WTC11 (cell line): Measurements from ENCODE around the gene MAPK11.

Source experiments
- CREM ChIP-seq: sonication (generic); formaldehyde crosslinking; IDR thresholded peaks from 2 replicates; pipeline ENCODE4 v1.8.1; 2022; ENCODE audit warnings: mild to moderate bottlenecking, missing genetic modification reagents, moderate library complexity
- JUN ChIP-seq: sonication (generic); formaldehyde crosslinking; IDR thresholded peaks from 2 replicates; pipeline ENCODE4 v1.8.0; 2023; ENCODE audit warnings: mild to moderate bottlenecking, missing genetic modification reagents
- MYBL2 ChIP-seq: sonication (generic); formaldehyde crosslinking; IDR thresholded peaks from 2 replicates; pipeline ENCODE4 v1.8.1; 2023; ENCODE audit warnings: mild to moderate bottlenecking, moderate library complexity, missing genetic modification reagents
- NFYB ChIP-seq: sonication (generic); formaldehyde crosslinking; conservative IDR thresholded peaks from 2 replicates; pipeline ENCODE4 v1.8.0; 2022; ENCODE audit warnings: low read depth, missing genetic modification reagents
- TF ChIP-seq, protein P1 (sequence below): sonication (generic); formaldehyde crosslinking; IDR thresholded peaks from 2 replicates; pipeline ENCODE4 v1.8.0; 2022; ENCODE audit warnings: mild to moderate bottlenecking, missing genetic modification reagents
- TF ChIP-seq, protein P2 (sequence below): fragments of 200-600 bp; IDR thresholded peaks from 2 replicates; pipeline ENCODE4 v1.8.0; 2022; ENCODE audit warnings: antibody characterized with exemption
- TF ChIP-seq, protein P3 (sequence below): sonication (generic); formaldehyde crosslinking; IDR thresholded peaks from 2 replicates; pipeline ENCODE4 v1.8.1; 2022; ENCODE audit warnings: missing genetic modification reagents, borderline replicate concordance
- TF ChIP-seq, protein P4 (sequence below): sonication (generic); formaldehyde crosslinking; IDR thresholded peaks from 2 replicates; pipeline ENCODE4 v1.8.0; 2023; ENCODE audit warnings: missing genetic modification reagents
- TF ChIP-seq, protein P5 (sequence below): sonication (generic); formaldehyde crosslinking; IDR thresholded peaks from 2 replicates; pipeline ENCODE4 v1.8.1; 2022; ENCODE audit warnings: mild to moderate bottlenecking, moderate library complexity, missing genetic modification reagents
- TF ChIP-seq, protein P6 (sequence below): sonication (generic); formaldehyde crosslinking; IDR thresholded peaks from 2 replicates; pipeline ENCODE4 v1.8.1; 2023; ENCODE audit warnings: mild to moderate bottlenecking, missing genetic modification reagents, moderate library complexity
- TF ChIP-seq, protein P7 (sequence below): sonication (generic); formaldehyde crosslinking; IDR thresholded peaks from 2 replicates; pipeline ENCODE4 v1.8.0; 2022; ENCODE audit warnings: mild to moderate bottlenecking, missing genetic modification reagents

DNA sequence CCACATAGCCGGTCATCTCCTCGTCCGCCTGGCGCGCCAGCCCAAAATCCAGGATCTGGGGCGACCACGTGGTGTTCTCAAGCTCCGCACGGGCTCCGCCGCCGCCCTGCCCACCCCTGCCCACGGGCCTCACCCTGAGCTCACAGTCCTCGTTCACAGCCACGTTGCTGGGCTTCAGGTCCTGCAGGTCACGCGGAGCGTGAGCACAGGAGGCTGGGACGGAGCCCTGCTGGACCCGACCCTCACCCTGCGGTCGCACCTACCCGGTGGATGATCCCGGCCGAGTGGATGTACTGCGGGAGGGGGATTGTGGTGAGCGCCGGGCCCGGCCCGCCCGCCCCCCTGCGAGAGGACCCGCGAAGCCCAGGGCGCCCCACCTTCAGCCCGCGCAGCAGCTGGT lies 3.2 kb downstream of the MAPK11 start:
- TF ChIP-seq, protein P1, sequence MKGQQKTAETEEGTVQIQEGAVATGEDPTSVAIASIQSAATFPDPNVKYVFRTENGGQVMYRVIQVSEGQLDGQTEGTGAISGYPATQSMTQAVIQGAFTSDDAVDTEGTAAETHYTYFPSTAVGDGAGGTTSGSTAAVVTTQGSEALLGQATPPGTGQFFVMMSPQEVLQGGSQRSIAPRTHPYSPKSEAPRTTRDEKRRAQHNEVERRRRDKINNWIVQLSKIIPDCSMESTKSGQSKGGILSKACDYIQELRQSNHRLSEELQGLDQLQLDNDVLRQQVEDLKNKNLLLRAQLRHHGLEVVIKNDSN (CRISPR knock-in tag), result no peak
- TF ChIP-seq CREM (no peak), MYBL2 (CRISPR knock-in tag) (no peak), JUN (CRISPR knock-in tag) (no peak), NFYB (CRISPR knock-in tag) (no peak)
- TF ChIP-seq, protein P2, sequence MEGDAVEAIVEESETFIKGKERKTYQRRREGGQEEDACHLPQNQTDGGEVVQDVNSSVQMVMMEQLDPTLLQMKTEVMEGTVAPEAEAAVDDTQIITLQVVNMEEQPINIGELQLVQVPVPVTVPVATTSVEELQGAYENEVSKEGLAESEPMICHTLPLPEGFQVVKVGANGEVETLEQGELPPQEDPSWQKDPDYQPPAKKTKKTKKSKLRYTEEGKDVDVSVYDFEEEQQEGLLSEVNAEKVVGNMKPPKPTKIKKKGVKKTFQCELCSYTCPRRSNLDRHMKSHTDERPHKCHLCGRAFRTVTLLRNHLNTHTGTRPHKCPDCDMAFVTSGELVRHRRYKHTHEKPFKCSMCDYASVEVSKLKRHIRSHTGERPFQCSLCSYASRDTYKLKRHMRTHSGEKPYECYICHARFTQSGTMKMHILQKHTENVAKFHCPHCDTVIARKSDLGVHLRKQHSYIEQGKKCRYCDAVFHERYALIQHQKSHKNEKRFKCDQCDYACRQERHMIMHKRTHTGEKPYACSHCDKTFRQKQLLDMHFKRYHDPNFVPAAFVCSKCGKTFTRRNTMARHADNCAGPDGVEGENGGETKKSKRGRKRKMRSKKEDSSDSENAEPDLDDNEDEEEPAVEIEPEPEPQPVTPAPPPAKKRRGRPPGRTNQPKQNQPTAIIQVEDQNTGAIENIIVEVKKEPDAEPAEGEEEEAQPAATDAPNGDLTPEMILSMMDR, result no peak
- TF ChIP-seq, protein P3, sequence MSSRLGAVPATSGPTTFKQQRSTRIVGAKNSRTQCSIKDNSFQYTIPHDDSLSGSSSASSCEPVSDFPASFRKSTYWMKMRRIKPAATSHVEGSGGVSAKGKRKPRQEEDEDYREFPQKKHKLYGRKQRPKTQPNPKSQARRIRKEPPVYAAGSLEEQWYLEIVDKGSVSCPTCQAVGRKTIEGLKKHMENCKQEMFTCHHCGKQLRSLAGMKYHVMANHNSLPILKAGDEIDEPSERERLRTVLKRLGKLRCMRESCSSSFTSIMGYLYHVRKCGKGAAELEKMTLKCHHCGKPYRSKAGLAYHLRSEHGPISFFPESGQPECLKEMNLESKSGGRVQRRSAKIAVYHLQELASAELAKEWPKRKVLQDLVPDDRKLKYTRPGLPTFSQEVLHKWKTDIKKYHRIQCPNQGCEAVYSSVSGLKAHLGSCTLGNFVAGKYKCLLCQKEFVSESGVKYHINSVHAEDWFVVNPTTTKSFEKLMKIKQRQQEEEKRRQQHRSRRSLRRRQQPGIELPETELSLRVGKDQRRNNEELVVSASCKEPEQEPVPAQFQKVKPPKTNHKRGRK, result no peak
- TF ChIP-seq, protein P4, sequence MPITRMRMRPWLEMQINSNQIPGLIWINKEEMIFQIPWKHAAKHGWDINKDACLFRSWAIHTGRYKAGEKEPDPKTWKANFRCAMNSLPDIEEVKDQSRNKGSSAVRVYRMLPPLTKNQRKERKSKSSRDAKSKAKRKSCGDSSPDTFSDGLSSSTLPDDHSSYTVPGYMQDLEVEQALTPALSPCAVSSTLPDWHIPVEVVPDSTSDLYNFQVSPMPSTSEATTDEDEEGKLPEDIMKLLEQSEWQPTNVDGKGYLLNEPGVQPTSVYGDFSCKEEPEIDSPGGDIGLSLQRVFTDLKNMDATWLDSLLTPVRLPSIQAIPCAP, result no peak
- TF ChIP-seq, protein P5, sequence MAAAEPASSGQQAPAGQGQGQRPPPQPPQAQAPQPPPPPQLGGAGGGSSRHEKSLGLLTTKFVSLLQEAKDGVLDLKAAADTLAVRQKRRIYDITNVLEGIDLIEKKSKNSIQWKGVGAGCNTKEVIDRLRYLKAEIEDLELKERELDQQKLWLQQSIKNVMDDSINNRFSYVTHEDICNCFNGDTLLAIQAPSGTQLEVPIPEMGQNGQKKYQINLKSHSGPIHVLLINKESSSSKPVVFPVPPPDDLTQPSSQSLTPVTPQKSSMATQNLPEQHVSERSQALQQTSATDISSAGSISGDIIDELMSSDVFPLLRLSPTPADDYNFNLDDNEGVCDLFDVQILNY, result no peak
- TF ChIP-seq, protein P6, sequence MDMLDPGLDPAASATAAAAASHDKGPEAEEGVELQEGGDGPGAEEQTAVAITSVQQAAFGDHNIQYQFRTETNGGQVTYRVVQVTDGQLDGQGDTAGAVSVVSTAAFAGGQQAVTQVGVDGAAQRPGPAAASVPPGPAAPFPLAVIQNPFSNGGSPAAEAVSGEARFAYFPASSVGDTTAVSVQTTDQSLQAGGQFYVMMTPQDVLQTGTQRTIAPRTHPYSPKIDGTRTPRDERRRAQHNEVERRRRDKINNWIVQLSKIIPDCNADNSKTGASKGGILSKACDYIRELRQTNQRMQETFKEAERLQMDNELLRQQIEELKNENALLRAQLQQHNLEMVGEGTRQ (CRISPR knock-in tag), result no peak
- TF ChIP-seq, protein P7, sequence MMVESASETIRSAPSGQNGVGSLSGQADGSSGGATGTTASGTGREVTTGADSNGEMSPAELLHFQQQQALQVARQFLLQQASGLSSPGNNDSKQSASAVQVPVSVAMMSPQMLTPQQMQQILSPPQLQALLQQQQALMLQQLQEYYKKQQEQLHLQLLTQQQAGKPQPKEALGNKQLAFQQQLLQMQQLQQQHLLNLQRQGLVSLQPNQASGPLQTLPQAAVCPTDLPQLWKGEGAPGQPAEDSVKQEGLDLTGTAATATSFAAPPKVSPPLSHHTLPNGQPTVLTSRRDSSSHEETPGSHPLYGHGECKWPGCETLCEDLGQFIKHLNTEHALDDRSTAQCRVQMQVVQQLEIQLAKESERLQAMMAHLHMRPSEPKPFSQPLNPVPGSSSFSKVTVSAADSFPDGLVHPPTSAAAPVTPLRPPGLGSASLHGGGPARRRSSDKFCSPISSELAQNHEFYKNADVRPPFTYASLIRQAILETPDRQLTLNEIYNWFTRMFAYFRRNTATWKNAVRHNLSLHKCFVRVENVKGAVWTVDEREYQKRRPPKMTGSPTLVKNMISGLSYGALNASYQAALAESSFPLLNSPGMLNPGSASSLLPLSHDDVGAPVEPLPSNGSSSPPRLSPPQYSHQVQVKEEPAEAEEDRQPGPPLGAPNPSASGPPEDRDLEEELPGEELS (CRISPR knock-in tag), result no peak
